BLaER1 (cell line): ENCODE results near the gene DSCAML1.

ENCODE experiments used
- H3K27ac ChIP-seq: shearing (Covaris generic); formaldehyde crosslinking; 2 replicates; pipeline ENCODE4 v1.8.1; 2022
- H3K27me3 ChIP-seq: shearing (Covaris generic); formaldehyde crosslinking; 2 replicates; pipeline ENCODE4 v1.8.1; 2022
- H3K36me3 ChIP-seq: shearing (Covaris generic); formaldehyde crosslinking; 2 replicates; pipeline ENCODE4 v1.8.1; 2022
- H3K4me1 ChIP-seq: shearing (Covaris generic); formaldehyde crosslinking; 2 replicates; pipeline ENCODE4 v1.8.1; 2022
- H3K4me2 ChIP-seq: shearing (Covaris generic); formaldehyde crosslinking; 2 replicates; pipeline ENCODE4 v1.8.1; 2022
- H3K4me3 ChIP-seq: shearing (Covaris generic); formaldehyde crosslinking; 2 replicates; pipeline ENCODE4 v1.8.1; 2022
- H3K9ac ChIP-seq: shearing (Covaris generic); formaldehyde crosslinking; 2 replicates; pipeline ENCODE4 v1.8.1; 2022
- H3K9me3 ChIP-seq: shearing (Covaris generic); formaldehyde crosslinking; 2 replicates; pipeline ENCODE4 v1.8.1; 2022
- H4K20me1 ChIP-seq: shearing (Covaris generic); formaldehyde crosslinking; 2 replicates; pipeline ENCODE4 v1.8.1; 2022
- Cebpa-rat ChIP-seq: shearing (Covaris generic); IDR thresholded peaks from 2 replicates; pipeline ENCODE4 v1.8.1; 2022

The DSCAML1 gene

DNA sequence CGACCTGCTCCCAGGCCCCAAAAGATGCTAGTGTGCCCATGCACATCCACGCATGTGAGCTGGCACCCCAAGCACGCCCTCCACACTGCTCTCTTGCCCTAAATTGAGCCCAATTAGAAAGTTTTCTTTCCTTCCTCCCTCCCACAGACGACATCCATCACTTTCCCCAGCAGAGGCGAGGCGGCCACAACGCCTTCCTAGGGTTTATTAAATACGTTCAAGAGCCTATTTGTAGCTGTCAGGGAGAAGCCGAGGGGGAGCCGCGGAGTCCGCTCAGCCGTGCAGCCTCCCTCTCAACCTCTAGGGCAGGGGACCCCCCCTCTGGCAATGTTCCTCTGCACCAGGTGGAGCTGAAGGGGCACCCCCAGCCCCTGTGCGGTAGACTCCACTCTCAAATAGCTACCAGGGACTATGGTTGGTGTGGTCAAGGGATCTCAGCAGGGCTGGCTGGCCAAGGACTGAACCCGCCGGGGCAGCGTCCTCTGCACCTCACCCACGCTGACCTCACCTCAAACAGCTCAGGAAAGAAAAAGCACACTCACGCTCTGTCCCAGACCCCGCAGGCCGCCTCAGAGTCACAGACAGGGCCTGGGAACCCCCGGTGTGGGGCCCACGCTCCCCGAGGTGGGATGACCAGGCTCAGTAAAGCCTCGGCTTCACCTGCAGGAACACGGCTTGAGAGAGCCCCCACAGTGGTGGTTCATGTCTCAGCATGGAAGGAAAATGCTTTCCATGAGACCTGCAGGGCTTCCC, 152.4 kb downstream of the DSCAML1 start:
- Histone ChIP-seq H3K4me2 (no peak overlapping the region), H3K36me3 (no peaks in the 10 kb centered on the region), H3K4me3 (no peak overlapping the region), H4K20me1 (no peaks in the 10 kb centered on the region), H3K4me1 (no peaks in the 10 kb centered on the region), H3K9ac (no peak overlapping the region), H3K27ac (no peak overlapping the region), H3K9me3 (no peaks in the 10 kb centered on the region), H3K27me3 (no peaks in the 10 kb centered on the region)
- TF ChIP-seq Cebpa-rat = no peak

- Histone ChIP-seq H3K4me1 (no peaks in the 10 kb centered on the region), H3K4me2 (no peak overlapping the region), H3K27me3 (no peaks in the 10 kb centered on the region), H3K9me3 (no peaks in the 10 kb centered on the region), H3K36me3 (no peaks in the 10 kb centered on the region), H3K27ac (no peak overlapping the region), H3K9ac (no peak overlapping the region), H3K4me3 (no peak overlapping the region), H4K20me1 (no peaks in the 10 kb centered on the region)
- no peak for TF ChIP-seq Cebpa-rat
Measured at GRCh38 chr11:117643606-117644300, 153.3 kb downstream of the DSCAML1 start.

- Histone ChIP-seq H4K20me1 (no peaks in the 10 kb centered on the region), H3K4me3 (no peak overlapping the region), H3K4me2 (no peak overlapping the region), H3K4me1 (no peaks in the 10 kb centered on the region), H3K27ac (no peak overlapping the region), H3K9me3 (no peaks in the 10 kb centered on the region), H3K9ac (no peak overlapping the region), H3K27me3 (no peaks in the 10 kb centered on the region), H3K36me3 (no peaks in the 10 kb centered on the region)
- no peak for TF ChIP-seq Cebpa-rat
Measured at GRCh38 chr11:117642835-117643234, 154.2 kb downstream of the DSCAML1 start.

DNA sequence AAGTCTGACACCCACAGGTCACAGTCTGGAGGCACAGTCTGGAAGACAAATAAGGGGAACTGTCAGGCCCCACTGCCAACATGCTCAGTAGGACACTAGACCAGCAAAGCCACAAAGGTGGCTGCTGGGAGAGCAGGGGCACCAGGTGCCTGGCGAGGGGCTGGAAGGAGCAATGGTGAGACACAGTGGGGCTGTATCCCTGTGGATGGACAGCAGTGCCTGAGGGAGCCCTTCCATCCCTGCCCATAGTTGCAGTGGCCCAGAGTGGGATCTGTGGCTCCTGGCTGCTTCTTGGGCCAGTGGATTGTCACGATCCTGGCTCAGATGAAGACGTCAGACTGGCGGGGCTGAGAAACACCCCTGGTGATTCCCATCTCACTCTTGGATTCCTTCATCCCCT, 154.6 kb downstream of the DSCAML1 start:
- no peaks in the 10 kb centered on the region for H3K9me3 ChIP-seq
- no peaks in the 10 kb centered on the region for H3K4me1 ChIP-seq
- no peak for TF ChIP-seq Cebpa-rat
- no peaks in the 10 kb centered on the region for H3K36me3 ChIP-seq
- H4K20me1 ChIP-seq = no peaks in the 10 kb centered on the region
- H3K9ac ChIP-seq = no peak overlapping the region
- no peak overlapping the region for H3K27ac ChIP-seq
- no peak overlapping the region for H3K4me3 ChIP-seq
- no peak overlapping the region for H3K4me2 ChIP-seq
- H3K27me3 ChIP-seq = no peaks in the 10 kb centered on the region

DNA sequence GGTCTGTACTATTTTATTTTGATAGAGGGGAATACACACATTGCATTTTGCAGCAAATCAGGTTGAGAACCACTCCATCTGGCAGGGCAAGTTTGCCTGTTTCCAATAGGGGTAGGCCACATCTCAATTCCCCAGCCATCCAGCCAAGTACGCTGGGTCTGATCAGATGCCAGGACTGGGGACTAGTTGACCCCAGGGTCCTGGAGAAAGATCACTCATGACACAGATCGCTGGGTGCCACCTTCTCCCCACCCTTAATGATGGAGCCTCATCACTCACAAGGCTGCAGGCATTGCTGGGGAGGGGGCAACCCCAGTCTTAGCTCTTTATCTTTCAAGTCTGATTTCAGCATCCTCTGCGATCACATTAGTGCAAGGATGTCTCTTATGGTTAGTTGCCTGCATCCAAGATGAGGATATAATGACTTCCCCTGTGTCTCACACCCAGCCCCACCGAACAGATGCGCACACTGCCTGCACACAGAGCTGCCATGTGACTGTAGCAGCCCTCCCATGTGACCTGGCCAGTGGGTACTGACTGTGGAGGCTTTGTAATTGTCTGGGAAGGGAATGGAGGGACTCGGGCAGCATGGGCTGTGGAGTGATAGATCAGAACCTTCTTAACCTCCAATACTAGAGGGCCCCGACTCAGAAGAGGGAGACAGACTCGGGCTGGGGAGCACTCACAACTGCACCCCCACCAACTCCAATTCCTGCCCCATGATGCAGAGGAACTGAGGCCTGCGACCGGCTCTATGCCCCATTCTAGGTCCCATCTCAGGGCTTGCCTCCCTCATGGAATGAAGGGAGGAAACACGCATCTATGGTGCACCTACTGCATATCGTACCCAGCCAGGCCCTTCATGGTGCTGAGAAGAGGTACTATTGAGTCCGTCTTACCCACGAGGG, 155.8 kb downstream of the DSCAML1 start:
- Histone ChIP-seq H4K20me1 (no peaks in the 10 kb centered on the region), H3K4me2 (no peak overlapping the region), H3K4me3 (no peak overlapping the region), H3K4me1 (no peaks in the 10 kb centered on the region), H3K9me3 (no peaks in the 10 kb centered on the region), H3K27ac (no peak overlapping the region), H3K36me3 (no peaks in the 10 kb centered on the region), H3K9ac (no peak overlapping the region), H3K27me3 (no peaks in the 10 kb centered on the region)
- no peak for TF ChIP-seq Cebpa-rat

- Histone ChIP-seq H3K9me3 (no peaks in the 10 kb centered on the region), H3K4me3 (no peak overlapping the region), H4K20me1 (no peaks in the 10 kb centered on the region), H3K4me1 (no peaks in the 10 kb centered on the region), H3K9ac (no peak overlapping the region), H3K27me3 (no peaks in the 10 kb centered on the region), H3K27ac (no peak overlapping the region), H3K36me3 (no peaks in the 10 kb centered on the region), H3K4me2 (no peak overlapping the region)
- TF ChIP-seq Cebpa-rat = no peak
Measured at GRCh38 chr11:117640041-117640440, 157.0 kb downstream of the DSCAML1 start.

DNA sequence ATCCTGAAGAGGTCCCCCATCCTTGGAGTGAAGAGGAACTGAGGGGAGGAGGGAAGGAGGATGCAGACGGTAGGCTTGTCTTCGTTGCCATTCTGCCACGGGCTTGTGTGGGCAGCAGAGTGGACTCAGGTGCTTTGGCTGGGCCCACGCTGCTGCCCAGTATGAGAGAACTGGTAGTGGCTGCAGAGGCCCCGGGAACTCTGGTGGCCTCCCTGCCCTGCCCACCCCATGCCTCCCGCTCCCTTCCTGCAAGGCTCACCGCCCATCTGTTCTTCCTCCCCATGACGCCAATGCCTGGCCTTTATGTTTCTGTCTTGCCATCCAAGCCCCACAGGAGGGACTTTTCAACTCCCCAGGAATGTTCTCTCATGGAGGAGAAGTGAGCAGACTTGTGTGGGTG, 157.4 kb downstream of the DSCAML1 start:
- H3K9me3 ChIP-seq = no peaks in the 10 kb centered on the region
- no peaks in the 10 kb centered on the region for H3K36me3 ChIP-seq
- H4K20me1 ChIP-seq = no peaks in the 10 kb centered on the region
- H3K4me3 ChIP-seq = no peak overlapping the region
- TF ChIP-seq Cebpa-rat = no peak
- H3K4me1 ChIP-seq = no peaks in the 10 kb centered on the region
- no peak overlapping the region for H3K9ac ChIP-seq
- no peak overlapping the region for H3K4me2 ChIP-seq
- H3K27ac ChIP-seq = no peak overlapping the region
- no peaks in the 10 kb centered on the region for H3K27me3 ChIP-seq

GRCh38 chr11:117638911-117639543, 158.0 kb downstream of the DSCAML1 start:
- Histone ChIP-seq H3K27me3 (no peaks in the 10 kb centered on the region), H3K36me3 (no peaks in the 10 kb centered on the region), H3K9ac (no peak overlapping the region), H3K27ac (no peak overlapping the region), H3K9me3 (no peaks in the 10 kb centered on the region), H3K4me3 (no peak overlapping the region), H3K4me1 (no peaks in the 10 kb centered on the region), H3K4me2 (no peak overlapping the region), H4K20me1 (no peaks in the 10 kb centered on the region)
- no peak for TF ChIP-seq Cebpa-rat

DNA sequence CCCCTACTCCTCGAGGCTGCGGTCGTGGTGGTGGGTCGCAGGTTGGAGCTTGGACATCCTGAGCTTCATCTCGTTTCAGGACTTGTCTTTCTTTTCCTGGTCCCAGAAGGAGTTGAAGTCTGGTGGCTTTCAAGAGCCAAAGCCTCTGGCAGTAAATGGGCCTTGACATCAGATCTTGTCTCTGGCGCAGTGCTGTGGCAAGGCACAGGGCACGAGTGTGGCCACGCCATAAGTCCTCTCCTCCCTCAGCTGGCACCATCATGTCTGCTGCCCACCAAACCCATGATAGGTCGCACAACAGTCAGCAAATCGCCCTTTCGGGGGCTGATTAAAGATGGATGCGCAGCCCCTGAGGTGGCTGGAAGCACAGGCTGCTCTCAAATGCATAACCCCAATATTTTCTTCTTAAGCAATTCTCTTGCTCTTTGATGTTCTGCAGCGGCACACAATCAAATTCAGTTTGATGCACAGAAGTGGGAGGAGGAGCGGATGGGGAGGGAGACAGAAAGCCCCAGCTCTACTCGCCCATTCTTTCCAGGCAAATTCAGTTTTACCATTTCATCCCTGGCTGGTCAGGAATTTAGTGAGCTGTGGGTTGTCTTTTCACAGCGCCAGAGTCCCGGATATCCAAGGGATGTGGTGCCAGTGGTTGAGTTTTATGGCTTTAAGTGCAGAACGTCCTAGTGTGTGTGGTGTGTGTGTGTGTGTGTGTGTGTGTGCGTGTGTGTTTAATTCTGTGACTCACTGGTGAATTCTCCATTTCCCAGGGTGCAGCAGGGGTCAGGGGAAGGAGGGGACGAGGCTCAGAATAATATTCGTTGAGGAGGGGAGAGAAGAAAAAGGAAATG, 162.0 kb downstream of the DSCAML1 start:
- H3K27ac ChIP-seq = no peak overlapping the region
- H3K4me3 ChIP-seq = no peak overlapping the region
- no peaks in the 10 kb centered on the region for H4K20me1 ChIP-seq
- no peaks in the 10 kb centered on the region for H3K9me3 ChIP-seq
- H3K4me2 ChIP-seq = no peak overlapping the region
- no peaks in the 10 kb centered on the region for H3K36me3 ChIP-seq
- H3K27me3 ChIP-seq = no peaks in the 10 kb centered on the region
- TF ChIP-seq Cebpa-rat = no peak
- H3K9ac ChIP-seq = no peak overlapping the region
- no peaks in the 10 kb centered on the region for H3K4me1 ChIP-seq
